CD4-positive, alpha-beta T cell treated with Interleukin-4 for 4 hours (primary cell): ENCODE measurements around the gene PLPP7.
A peak's percentile ranks its signal among the peaks of the same experiment; 100 is the strongest.
"Not testable (repeated sequence)": the region's sequence is repeated elsewhere in the genome, so short reads cannot be mapped to it uniquely, and the experiment has no call there.

Source experiments
- DNase-seq: peaks from one replicate; pipeline ENCODE4 v3.0.0-alpha.2; 2020

Gene PLPP7

GRCh38 chr9:131270171-131271015 is 19.1 kb upstream of the PLPP7 start:
- peak; percentile 53 for DNase-seq

GRCh38 chr9:131271016-131271273 is 18.6 kb upstream of the PLPP7 start:
- not testable (repeated sequence) for DNase-seq

GRCh38 chr9:131271506-131271931 is 18.0 kb upstream of the PLPP7 start:
- DNase-seq, result no peak

- DNase-seq, result no peak
Measured at GRCh38 chr9:131272212-131272611, 17.3 kb upstream of the PLPP7 start.

- DNase-seq, result no peak
Measured at GRCh38 chr9:131273146-131273855, 16.2 kb upstream of the PLPP7 start.

- no peak for DNase-seq
Measured at GRCh38 chr9:131273856-131274673, 15.5 kb upstream of the PLPP7 start.

- DNase-seq, result no peak
Measured at GRCh38 chr9:131274674-131275331, 14.7 kb upstream of the PLPP7 start.

GRCh38 chr9:131275332-131276093 is 14.0 kb upstream of the PLPP7 start:
- no peak for DNase-seq

GRCh38 chr9:131276094-131276888 is 13.2 kb upstream of the PLPP7 start, which contains the start of gene FAM78A:
FAM78A (minus strand) TSS chr9:131276510; CDS start chr9:131276179, 331 bp downstream.
- DNase-seq, result peak; percentile 33

- no peak for DNase-seq
Measured at GRCh38 chr9:131276891-131277286, 12.6 kb upstream of the PLPP7 start.

- no peak for DNase-seq
Measured at GRCh38 chr9:131277287-131277909, 12.1 kb upstream of the PLPP7 start.

GRCh38 chr9:131277910-131278701 is 11.4 kb upstream of the PLPP7 start:
- peak; percentile 79 for DNase-seq

GRCh38 chr9:131278702-131279111 is 10.8 kb upstream of the PLPP7 start:
- peak; percentile 30 for DNase-seq

GRCh38 chr9:131279196-131279862 is 10.2 kb upstream of the PLPP7 start:
- no peak for DNase-seq

- DNase-seq, result no peak
Measured at GRCh38 chr9:131279863-131280570, 9.5 kb upstream of the PLPP7 start.

- DNase-seq, result no peak
Measured at GRCh38 chr9:131280660-131281059, 8.9 kb upstream of the PLPP7 start.

- DNase-seq, result no peak
Measured at GRCh38 chr9:131281119-131281965, 8.2 kb upstream of the PLPP7 start.

GRCh38 chr9:131282175-131282574 is 7.3 kb upstream of the PLPP7 start:
- no peak for DNase-seq
